Measurements from ENCODE around the gene GAL3ST1.

DNA sequence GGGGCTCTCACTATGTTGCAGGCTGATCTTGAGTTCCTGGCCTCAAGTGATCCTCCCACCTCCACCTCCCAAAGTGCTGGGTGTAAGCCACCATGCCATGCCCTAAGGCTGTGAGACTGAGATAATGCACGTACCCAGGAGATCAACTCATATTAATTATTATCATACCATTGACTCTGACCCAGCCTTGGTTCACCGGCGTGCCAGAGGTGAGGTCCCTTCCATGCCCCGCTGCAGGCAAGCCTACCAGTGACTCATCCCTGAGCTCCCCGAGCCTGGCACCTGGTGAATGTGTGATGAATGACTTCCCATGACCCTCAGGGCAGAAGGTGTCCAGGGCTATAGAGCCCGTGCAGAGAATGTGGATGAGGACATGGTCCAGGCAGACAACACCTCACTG, 12.1 kb downstream of the GAL3ST1 start:
- no peak for TF ChIP-seq EZH2 (IDR thresholded peaks at IDR 0.05; ENCODE audit: low read length, missing control alignments)
- TF ChIP-seq, protein P1, sequence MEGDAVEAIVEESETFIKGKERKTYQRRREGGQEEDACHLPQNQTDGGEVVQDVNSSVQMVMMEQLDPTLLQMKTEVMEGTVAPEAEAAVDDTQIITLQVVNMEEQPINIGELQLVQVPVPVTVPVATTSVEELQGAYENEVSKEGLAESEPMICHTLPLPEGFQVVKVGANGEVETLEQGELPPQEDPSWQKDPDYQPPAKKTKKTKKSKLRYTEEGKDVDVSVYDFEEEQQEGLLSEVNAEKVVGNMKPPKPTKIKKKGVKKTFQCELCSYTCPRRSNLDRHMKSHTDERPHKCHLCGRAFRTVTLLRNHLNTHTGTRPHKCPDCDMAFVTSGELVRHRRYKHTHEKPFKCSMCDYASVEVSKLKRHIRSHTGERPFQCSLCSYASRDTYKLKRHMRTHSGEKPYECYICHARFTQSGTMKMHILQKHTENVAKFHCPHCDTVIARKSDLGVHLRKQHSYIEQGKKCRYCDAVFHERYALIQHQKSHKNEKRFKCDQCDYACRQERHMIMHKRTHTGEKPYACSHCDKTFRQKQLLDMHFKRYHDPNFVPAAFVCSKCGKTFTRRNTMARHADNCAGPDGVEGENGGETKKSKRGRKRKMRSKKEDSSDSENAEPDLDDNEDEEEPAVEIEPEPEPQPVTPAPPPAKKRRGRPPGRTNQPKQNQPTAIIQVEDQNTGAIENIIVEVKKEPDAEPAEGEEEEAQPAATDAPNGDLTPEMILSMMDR (conservative IDR thresholded peaks at IDR 0.05 in 1 of 2, IDR thresholded peaks at IDR 0.05 in 1 of 2; ENCODE audit: low read depth in 1 of 2, low read length in 2 of 2), result no peak
